Esophagus muscularis mucosa (tissue), 3 donors: ENCODE measurements around the gene APP.

Experiments used
- CTCF ChIP-seq, 3 experiments: fragments of 200-600 bp in 2 of 3; fragments of 450-650 bp in 1 of 3; sonication (generic) in 2 of 3; IDR thresholded peaks; one replicate each; pipeline ENCODE4 v1.5.1; 2017 to 2019; ENCODE audit warnings: antibody characterized with exemption in 3 of 3, mild to moderate bottlenecking in 2 of 3, moderate library complexity in 1 of 3
- EP300 ChIP-seq: sonication (generic); formaldehyde crosslinking; IDR thresholded peaks from one replicate; pipeline ENCODE4 v1.6.1; 2017; ENCODE audit warnings: antibody characterized with exemption

GRCh38 chr21:26115305-26115704, 55.3 kb downstream of the APP start:
- TF ChIP-seq CTCF (IDR thresholded peaks at IDR 0.05) (no peak), EP300 (no peak)
